HCT116 (cell line): ENCODE data around the gene CAV2. TPM values are rescaled to one million over a fixed set of nuclear protein-coding genes. Genes with fewer than 3 reads are reported as not detected.

ENCODE experiments used
- ATAC-seq: fragments of 200-7000 bp; cut with Tn5 transposase; 2 replicates; pipeline ENCODE4 v1.9.1; 2020; ENCODE audit warnings: mild to moderate bottlenecking, moderate library complexity
- BruUV-seq: library from RNA; stranded (reverse); fragments of 400-500 nt; replicated peaks from 2 replicates; lab custom pipeline; 2021; lab: Mats Ljungman, UMichigan
- CTCF ChIA-PET: fragments of 300-600 bp; sonication (Branson Sonifier 250); formaldehyde crosslinking; loops from one replicate; lab custom pipeline; 2021; ENCODE audit warnings: antibody characterized with exemption; lab: Charles Lee
- POLR2A ChIA-PET: fragments of 300-600, 350-600 bp; sonication (Branson Sonifier 250); formaldehyde crosslinking; loops from one replicate; lab custom pipeline; 2021; ENCODE audit warnings: antibody characterized with exemption; lab: Charles Lee
- RAD21 ChIA-PET, 2 experiments: fragments of 300-600 bp; sonication (Branson Sonifier 250); formaldehyde crosslinking; loops; one replicate each; lab custom pipeline; 2023; ENCODE audit warnings: low total read pairs in 2 of 2; ENCODE audit not compliant: uncharacterized antibody in 2 of 2, unreplicated experiment in 2 of 2, low non-redundant PET in 1 of 2; lab: Charles Lee
- DNase-seq: peaks from one replicate; pipeline ENCODE4 v3.0.0-alpha.2; 2010; ENCODE audit warnings: low read depth, low spot score
- H2AFZ ChIP-seq: fragments of 200-600 bp; shearing (Covaris generic), sonication (generic); 2 replicates; pipeline ENCODE4 v1.6.1; 2017; ENCODE audit warnings: low read depth, mixed run types, mixed read lengths, antibody characterized with exemption, low read length; ENCODE audit not compliant: poor library complexity, severe bottlenecking
- H3K27ac ChIP-seq: 2 replicates; pipeline ENCODE4 v1.5.1; 2012; ENCODE audit warnings: low read depth, low read length
- H3K27me3 ChIP-seq: fragments of 200-600 bp; sonication (generic); 2 replicates; pipeline ENCODE4 v1.6.1; 2016; ENCODE audit warnings: mixed run types, low read length, mixed read lengths; ENCODE audit not compliant: insufficient read depth
- H3K36me3 ChIP-seq, 2 experiments: fragments of 200-500 bp in 1 of 2; fragments of 200-600 bp in 1 of 2; sonication (Bioruptor generic) in 1 of 2; sonication (generic) in 1 of 2; 2 replicates each; pipeline versions ENCODE4 v1.5.1 to v1.6.1; 2014 to 2016; ENCODE audit warnings: low read length in 2 of 2, inconsistent platforms in 1 of 2, mixed read lengths in 1 of 2, mixed run types in 1 of 2; ENCODE audit not compliant: insufficient read depth in 2 of 2, control insufficient read depth in 1 of 2
- H3K4me1 ChIP-seq, 2 experiments: fragments of 200-600 bp in 1 of 2; sonication (generic) in 1 of 2; 2 replicates each; pipeline versions ENCODE4 v1.5.1 to v1.6.1; 2012 to 2017; ENCODE audit warnings: low read length in 2 of 2, inconsistent platforms in 1 of 2, mild to moderate bottlenecking in 1 of 2, mixed read lengths in 1 of 2, mixed run types in 1 of 2, moderate library complexity in 1 of 2; ENCODE audit not compliant: insufficient read depth in 2 of 2, control insufficient read depth in 1 of 2
- H3K4me2 ChIP-seq: fragments of 200-600 bp; sonication (generic); 2 replicates; pipeline ENCODE4 v1.6.1; 2017; ENCODE audit warnings: mixed run types, low read length, mixed read lengths
- H3K4me3 ChIP-seq, 2 experiments: fragments of 200-600 bp in 1 of 2; sonication (generic) in 1 of 2; replicated peaks in 1 of 2; 2 replicates each; pipeline ENCODE4 v1.5.1; 2011 to 2016; ENCODE audit warnings: low read length in 2 of 2, control low read depth in 1 of 2, low read depth in 1 of 2, mild to moderate bottlenecking in 1 of 2, mixed read lengths in 1 of 2, mixed run types in 1 of 2
- H3K79me2 ChIP-seq: fragments of 200-600 bp; sonication (generic); 2 replicates; pipeline ENCODE4 v1.6.1; 2017; ENCODE audit warnings: mild to moderate bottlenecking, mixed run types, low read length, moderate library complexity, mixed read lengths; ENCODE audit not compliant: insufficient read depth
- H3K9ac ChIP-seq: fragments of 200-600 bp; sonication (generic); 2 replicates; pipeline ENCODE4 v1.6.1; 2016; ENCODE audit warnings: low read length, mixed read lengths
- H3K9me2 ChIP-seq: fragments of 200-600 bp; sonication (generic), shearing (Covaris generic); 2 replicates; pipeline ENCODE4 v1.6.1; 2017; ENCODE audit warnings: mixed run types, mild to moderate bottlenecking, moderate library complexity; ENCODE audit not compliant: insufficient read depth
- H3K9me3 ChIP-seq, 2 experiments: fragments of 200-500 bp in 1 of 2; fragments of 200-600 bp in 1 of 2; sonication (Bioruptor generic) in 1 of 2; sonication (generic) in 1 of 2; 2 replicates each; pipeline ENCODE4 v1.6.1; 2014 to 2017; ENCODE audit warnings: low read length in 2 of 2, mixed read lengths in 2 of 2, inconsistent platforms in 1 of 2, low read depth in 1 of 2, mild to moderate bottlenecking in 1 of 2, mixed run types in 1 of 2, moderate library complexity in 1 of 2; ENCODE audit not compliant: control insufficient read depth in 1 of 2, insufficient read depth in 1 of 2
- H4K20me1 ChIP-seq: fragments of 200-600 bp; sonication (generic), shearing (Covaris generic); 2 replicates; pipeline ENCODE4 v1.6.1; 2017; ENCODE audit warnings: mixed run types, mild to moderate bottlenecking, moderate library complexity; ENCODE audit not compliant: insufficient read depth
- intact Hi-C: fragments of 100-400 bp; cut with micrococcal nuclease; formaldehyde crosslinking; loops from 2 replicates; pipeline ENCODE4 v1.10.0; 2022
- total RNA-seq: library from RNA; stranded (reverse); gene quantifications from one replicate; pipeline ENCODE4 v1.2.1, GENCODE V29; 2021; ENCODE audit not compliant: unreplicated experiment
- TF ChIP-seq, protein P1 (sequence below), 3 experiments: fragments of 200-600 bp in 1 of 3; sonication (generic) in 1 of 3; IDR thresholded peaks in 2 of 3; conservative IDR thresholded peaks in 1 of 3; 2 replicates each; pipeline ENCODE4 v1.5.1; 2012 to 2017; ENCODE audit warnings: low read depth in 2 of 3, low read length in 2 of 3, antibody characterized with exemption in 1 of 3, borderline replicate concordance in 1 of 3, control low read depth in 1 of 3, mild to moderate bottlenecking in 1 of 3, mixed read lengths in 1 of 3, mixed run types in 1 of 3, moderate library complexity in 1 of 3; ENCODE audit not compliant: insufficient read depth in 1 of 3
- TF ChIP-seq, protein P2 (sequence below): IDR thresholded peaks from 2 replicates; pipeline ENCODE4 v1.6.1; 2012
- TF ChIP-seq, protein P3 (sequence below): IDR thresholded peaks from 2 replicates; pipeline ENCODE4 v1.6.1; 2011; ENCODE audit warnings: mild to moderate bottlenecking, low read length, moderate library complexity; ENCODE audit not compliant: insufficient replicate concordance; ENCODE audit errors: extremely low read depth

CAV2 gene
- total RNA-seq, 1 experiment from 2014 or later, result 157 TPM

DNA sequence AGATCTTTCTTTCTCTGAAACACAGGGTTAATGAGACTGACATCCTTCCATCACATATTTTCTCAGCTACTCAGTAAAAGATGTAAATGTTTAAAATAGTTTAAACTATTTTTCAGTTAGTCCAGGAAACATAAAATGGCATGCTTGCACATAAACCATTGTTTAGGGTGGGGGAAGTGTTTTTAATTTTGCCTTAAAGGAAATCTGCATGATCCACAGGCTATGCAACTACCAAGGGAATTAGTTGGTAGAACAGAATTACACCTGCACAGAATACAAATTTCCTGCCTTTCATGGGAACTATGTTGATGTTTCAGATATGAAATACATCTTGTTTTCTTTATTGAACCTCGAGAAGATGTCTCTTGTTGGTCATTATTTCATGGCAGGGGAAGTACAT lies 35.9 kb downstream of the CAV2 start:
- ATAC-seq (no peak), DNase-seq (no peak)
- H3K9me2 ChIP-seq, result no peaks in the 10 kb centered on the region
- H3K4me3 ChIP-seq, result no peak overlapping the region
- TF ChIP-seq, protein P1, sequence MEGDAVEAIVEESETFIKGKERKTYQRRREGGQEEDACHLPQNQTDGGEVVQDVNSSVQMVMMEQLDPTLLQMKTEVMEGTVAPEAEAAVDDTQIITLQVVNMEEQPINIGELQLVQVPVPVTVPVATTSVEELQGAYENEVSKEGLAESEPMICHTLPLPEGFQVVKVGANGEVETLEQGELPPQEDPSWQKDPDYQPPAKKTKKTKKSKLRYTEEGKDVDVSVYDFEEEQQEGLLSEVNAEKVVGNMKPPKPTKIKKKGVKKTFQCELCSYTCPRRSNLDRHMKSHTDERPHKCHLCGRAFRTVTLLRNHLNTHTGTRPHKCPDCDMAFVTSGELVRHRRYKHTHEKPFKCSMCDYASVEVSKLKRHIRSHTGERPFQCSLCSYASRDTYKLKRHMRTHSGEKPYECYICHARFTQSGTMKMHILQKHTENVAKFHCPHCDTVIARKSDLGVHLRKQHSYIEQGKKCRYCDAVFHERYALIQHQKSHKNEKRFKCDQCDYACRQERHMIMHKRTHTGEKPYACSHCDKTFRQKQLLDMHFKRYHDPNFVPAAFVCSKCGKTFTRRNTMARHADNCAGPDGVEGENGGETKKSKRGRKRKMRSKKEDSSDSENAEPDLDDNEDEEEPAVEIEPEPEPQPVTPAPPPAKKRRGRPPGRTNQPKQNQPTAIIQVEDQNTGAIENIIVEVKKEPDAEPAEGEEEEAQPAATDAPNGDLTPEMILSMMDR (IDR thresholded peaks at IDR 0.05 in 2 of 3, conservative IDR thresholded peaks at IDR 0.05 in 1 of 3; ENCODE audit: borderline replicate concordance in 1 of 3, insufficient read depth in 1 of 3, low read depth in 2 of 3, low read length in 2 of 3), result no peak
- TF ChIP-seq, protein P2, sequence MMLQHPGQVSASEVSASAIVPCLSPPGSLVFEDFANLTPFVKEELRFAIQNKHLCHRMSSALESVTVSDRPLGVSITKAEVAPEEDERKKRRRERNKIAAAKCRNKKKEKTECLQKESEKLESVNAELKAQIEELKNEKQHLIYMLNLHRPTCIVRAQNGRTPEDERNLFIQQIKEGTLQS, result no peak
- TF ChIP-seq, protein P3, sequence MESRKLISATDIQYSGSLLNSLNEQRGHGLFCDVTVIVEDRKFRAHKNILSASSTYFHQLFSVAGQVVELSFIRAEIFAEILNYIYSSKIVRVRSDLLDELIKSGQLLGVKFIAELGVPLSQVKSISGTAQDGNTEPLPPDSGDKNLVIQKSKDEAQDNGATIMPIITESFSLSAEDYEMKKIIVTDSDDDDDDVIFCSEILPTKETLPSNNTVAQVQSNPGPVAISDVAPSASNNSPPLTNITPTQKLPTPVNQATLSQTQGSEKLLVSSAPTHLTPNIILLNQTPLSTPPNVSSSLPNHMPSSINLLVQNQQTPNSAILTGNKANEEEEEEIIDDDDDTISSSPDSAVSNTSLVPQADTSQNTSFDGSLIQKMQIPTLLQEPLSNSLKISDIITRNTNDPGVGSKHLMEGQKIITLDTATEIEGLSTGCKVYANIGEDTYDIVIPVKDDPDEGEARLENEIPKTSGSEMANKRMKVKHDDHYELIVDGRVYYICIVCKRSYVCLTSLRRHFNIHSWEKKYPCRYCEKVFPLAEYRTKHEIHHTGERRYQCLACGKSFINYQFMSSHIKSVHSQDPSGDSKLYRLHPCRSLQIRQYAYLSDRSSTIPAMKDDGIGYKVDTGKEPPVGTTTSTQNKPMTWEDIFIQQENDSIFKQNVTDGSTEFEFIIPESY, result no peak
- no peaks in the 10 kb centered on the region for H3K27me3 ChIP-seq
- peaks cover 12 to 76% of the 10 kb centered on the region in 2 experiments for H3K36me3 ChIP-seq
- no TSS peak for BruUV-seq
- no peak overlapping the region for H2AFZ ChIP-seq
- no peak overlapping the region for H3K27ac ChIP-seq
- ChIA-PET RAD21 (no interaction called here), POLR2A (no interaction called here), CTCF (no interaction called here)
- peaks cover 95% of the 10 kb centered on the region for H3K79me2 ChIP-seq
- H3K9me3 ChIP-seq, result no peaks in the 10 kb centered on the region
- H4K20me1 ChIP-seq, result peaks cover 10% of the 10 kb centered on the region; the same call in 1 of the 2 replicates
- intact Hi-C loops, result no loop called here
- H3K4me2 ChIP-seq, result no peak overlapping the region
- H3K4me1 ChIP-seq, result peaks cover 0 to 20% of the 10 kb centered on the region in 2 experiments; a peak in 2 of 4 replicates
- no peak overlapping the region for H3K9ac ChIP-seq
